ENCODE results near the gene ATG14. TPM values are rescaled to one million over a fixed set of nuclear protein-coding genes. Genes with fewer than 3 reads are reported as not detected.

ATG14 gene
- total RNA-seq, 2 experiments from 2014 or later = 4.1 to 4.7 TPM

- no peaks in the 10 kb centered on the region for H4K20me1 ChIP-seq (ENCODE audit: insufficient read depth, low read length)
- POLR2A ChIA-PET = interaction anchor here (1.1 kb wide), 1 partner anchor 47 kb away, joined by 3 read pairs; no protein-coding TSS in a partner anchor
- no peaks in the 10 kb centered on the region for H3K9me2 ChIP-seq (ENCODE audit: insufficient read depth, low read length)
- no peaks in the 10 kb centered on the region for H3K79me2 ChIP-seq (ENCODE audit: insufficient read depth, low read depth, low read length)
- no peak for DNase-seq (ENCODE audit: low spot score)
- no peak overlapping the region for H2AFZ ChIP-seq (ENCODE audit: low read length)
- H3K4me2 ChIP-seq (ENCODE audit: low read length) = no peak overlapping the region
- BruUV-seq (replicated peaks) = no TSS peak
- TF ChIP-seq, protein P1, sequence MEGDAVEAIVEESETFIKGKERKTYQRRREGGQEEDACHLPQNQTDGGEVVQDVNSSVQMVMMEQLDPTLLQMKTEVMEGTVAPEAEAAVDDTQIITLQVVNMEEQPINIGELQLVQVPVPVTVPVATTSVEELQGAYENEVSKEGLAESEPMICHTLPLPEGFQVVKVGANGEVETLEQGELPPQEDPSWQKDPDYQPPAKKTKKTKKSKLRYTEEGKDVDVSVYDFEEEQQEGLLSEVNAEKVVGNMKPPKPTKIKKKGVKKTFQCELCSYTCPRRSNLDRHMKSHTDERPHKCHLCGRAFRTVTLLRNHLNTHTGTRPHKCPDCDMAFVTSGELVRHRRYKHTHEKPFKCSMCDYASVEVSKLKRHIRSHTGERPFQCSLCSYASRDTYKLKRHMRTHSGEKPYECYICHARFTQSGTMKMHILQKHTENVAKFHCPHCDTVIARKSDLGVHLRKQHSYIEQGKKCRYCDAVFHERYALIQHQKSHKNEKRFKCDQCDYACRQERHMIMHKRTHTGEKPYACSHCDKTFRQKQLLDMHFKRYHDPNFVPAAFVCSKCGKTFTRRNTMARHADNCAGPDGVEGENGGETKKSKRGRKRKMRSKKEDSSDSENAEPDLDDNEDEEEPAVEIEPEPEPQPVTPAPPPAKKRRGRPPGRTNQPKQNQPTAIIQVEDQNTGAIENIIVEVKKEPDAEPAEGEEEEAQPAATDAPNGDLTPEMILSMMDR (conservative IDR thresholded peaks at IDR 0.05; ENCODE audit: low read length) = no peak
- TF ChIP-seq EZH2phosphoT487 (IDR thresholded peaks at IDR 0.05; ENCODE audit: borderline replicate concordance, low read depth, low read length) = no peak
- CTCF ChIA-PET (ENCODE audit: unreplicated experiment) = no interaction called here
- H3K4me3 ChIP-seq (ENCODE audit: low read depth, low read length, poor library complexity, severe bottlenecking) = no peak overlapping the region
- peaks cover 8% of the 10 kb centered on the region; the same call in 1 of the 2 replicates for H3K36me3 ChIP-seq (ENCODE audit: insufficient read depth, low read length)
- no peak overlapping the region for H3K27ac ChIP-seq (ENCODE audit: low read depth, low read length, poor library complexity, severe bottlenecking)
- no peaks in the 10 kb centered on the region for H3K9me3 ChIP-seq (ENCODE audit: low read length)
- intact Hi-C loops (cut with micrococcal nuclease; ENCODE audit: unreplicated experiment) = no loop called here
- H3K4me1 ChIP-seq (ENCODE audit: insufficient read depth, low read length, poor library complexity, severe bottlenecking) = no peaks in the 10 kb centered on the region
Observed at GRCh38 chr14:55382483-55382882, 29.1 kb downstream of the ATG14 start.

- H2AFZ ChIP-seq (ENCODE audit: low read length) = no peak overlapping the region
- no peaks in the 10 kb centered on the region for H3K9me2 ChIP-seq (ENCODE audit: insufficient read depth, low read length)
- ChIA-PET POLR2A (interaction anchor here (1.1 kb wide), 3 partner anchors 13 to 153 kb away, joined by 3 read pairs; no protein-coding TSS in a partner anchor), CTCF (ENCODE audit: unreplicated experiment) (no interaction called here)
- H3K4me1 ChIP-seq (ENCODE audit: insufficient read depth, low read length, poor library complexity, severe bottlenecking) = no peaks in the 10 kb centered on the region
- TF ChIP-seq, protein P1 (conservative IDR thresholded peaks at IDR 0.05; ENCODE audit: low read length) = no peak
- TF ChIP-seq EZH2phosphoT487 (IDR thresholded peaks at IDR 0.05; ENCODE audit: borderline replicate concordance, low read depth, low read length) = no peak
- H3K4me3 ChIP-seq (ENCODE audit: low read depth, low read length, poor library complexity, severe bottlenecking) = no peak overlapping the region
- intact Hi-C loops (cut with micrococcal nuclease; ENCODE audit: unreplicated experiment) = no loop called here
- DNase-seq (ENCODE audit: low spot score) = no peak
- H3K36me3 ChIP-seq (ENCODE audit: insufficient read depth, low read length) = peaks cover 8% of the 10 kb centered on the region; the same call in 1 of the 2 replicates
- H3K4me2 ChIP-seq (ENCODE audit: low read length) = no peak overlapping the region
- H3K79me2 ChIP-seq (ENCODE audit: insufficient read depth, low read depth, low read length) = no peaks in the 10 kb centered on the region
- H3K27ac ChIP-seq (ENCODE audit: low read depth, low read length, poor library complexity, severe bottlenecking) = no peak overlapping the region
- no peaks in the 10 kb centered on the region for H3K9me3 ChIP-seq (ENCODE audit: low read length)
- BruUV-seq (replicated peaks) = no TSS peak
- H4K20me1 ChIP-seq (ENCODE audit: insufficient read depth, low read length) = no peaks in the 10 kb centered on the region
Observed at GRCh38 chr14:55381561-55381960, 30.1 kb downstream of the ATG14 start.

DNA sequence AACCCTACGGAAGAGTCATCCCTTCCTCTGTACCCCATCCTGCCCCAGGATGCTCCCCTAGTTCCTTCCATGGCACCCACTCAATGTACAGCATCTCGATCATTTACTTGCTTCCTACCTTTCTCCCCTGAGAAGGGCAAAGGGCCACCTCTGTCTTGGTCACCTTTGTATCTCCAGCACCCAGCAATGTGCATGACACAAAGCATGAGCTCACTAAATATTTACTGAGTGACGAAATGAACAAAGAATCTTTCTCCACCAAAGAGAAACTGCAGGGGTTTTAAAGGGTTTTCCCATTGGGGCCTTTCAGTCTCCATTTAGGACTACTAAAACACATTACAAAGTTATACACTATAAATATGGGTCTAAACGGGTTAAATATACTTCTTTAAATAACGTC, 30.6 kb downstream of the ATG14 start:
- H3K27ac ChIP-seq (ENCODE audit: low read depth, low read length, poor library complexity, severe bottlenecking) = no peak overlapping the region
- H3K9me3 ChIP-seq (ENCODE audit: low read length) = no peaks in the 10 kb centered on the region
- no peaks in the 10 kb centered on the region for H3K9me2 ChIP-seq (ENCODE audit: insufficient read depth, low read length)
- DNase-seq (ENCODE audit: low spot score) = no peak
- peaks cover 12% of the 10 kb centered on the region; the same call in 1 of the 2 replicates for H3K36me3 ChIP-seq (ENCODE audit: insufficient read depth, low read length)
- no peaks in the 10 kb centered on the region for H4K20me1 ChIP-seq (ENCODE audit: insufficient read depth, low read length)
- TF ChIP-seq, protein P1 (conservative IDR thresholded peaks at IDR 0.05; ENCODE audit: low read length) = no peak
- TF ChIP-seq EZH2phosphoT487 (IDR thresholded peaks at IDR 0.05; ENCODE audit: borderline replicate concordance, low read depth, low read length) = no peak
- no peak overlapping the region for H3K4me2 ChIP-seq (ENCODE audit: low read length)
- H3K79me2 ChIP-seq (ENCODE audit: insufficient read depth, low read depth, low read length) = no peaks in the 10 kb centered on the region
- POLR2A ChIA-PET = interaction anchor here (1.1 kb wide), 2 partner anchors 12 to 153 kb away, joined by 3 read pairs; no protein-coding TSS in a partner anchor
- no peak overlapping the region for H3K4me3 ChIP-seq (ENCODE audit: low read depth, low read length, poor library complexity, severe bottlenecking)
- intact Hi-C loops (cut with micrococcal nuclease; ENCODE audit: unreplicated experiment) = no loop called here
- no peak overlapping the region for H2AFZ ChIP-seq (ENCODE audit: low read length)
- no TSS peak for BruUV-seq (replicated peaks)
- H3K4me1 ChIP-seq (ENCODE audit: insufficient read depth, low read length, poor library complexity, severe bottlenecking) = no peaks in the 10 kb centered on the region
- CTCF ChIA-PET (ENCODE audit: unreplicated experiment) = no interaction called here

All from OCI-LY7 (cell line).